SJCRH30 (cell line): ENCODE results near the gene FNIP2. TPM values are rescaled to one million over a fixed set of nuclear protein-coding genes. Genes with fewer than 3 reads are reported as not detected.
A peak's percentile ranks its signal among the peaks of the same experiment; 100 is the strongest.
"Not testable (repeated sequence)": the region's sequence is repeated elsewhere in the genome, so short reads cannot be mapped to it uniquely, and the experiment has no call there.

Experiments
- DNase-seq, 2 experiments: peaks; one replicate each; pipeline ENCODE4 v3.0.0-alpha.2; 2015 to 2020
- H3K27ac ChIP-seq: fragments of 250-450 bp; sonication (Bioruptor Pico); 2 replicates; pipeline ENCODE4 v1.5.1; 2020; ENCODE audit warnings: mild to moderate bottlenecking, moderate library complexity
- H3K27me3 ChIP-seq: fragments of 250-450 bp; sonication (Bioruptor Pico); 2 replicates; pipeline ENCODE4 v1.5.1; 2020; ENCODE audit warnings: mild to moderate bottlenecking, moderate library complexity
- H3K36me3 ChIP-seq: fragments of 250-450 bp; sonication (Bioruptor Pico); 2 replicates; pipeline ENCODE4 v1.5.1; 2020; ENCODE audit warnings: mild to moderate bottlenecking, moderate library complexity
- H3K4me1 ChIP-seq: fragments of 250-450 bp; sonication (Bioruptor Pico); 2 replicates; pipeline ENCODE4 v1.5.1; 2020; ENCODE audit warnings: mild to moderate bottlenecking, moderate library complexity
- H3K4me3 ChIP-seq: fragments of 250-450 bp; sonication (Bioruptor Pico); 2 replicates; pipeline ENCODE4 v1.5.1; 2020; ENCODE audit warnings: mild to moderate bottlenecking, moderate library complexity
- H3K9me3 ChIP-seq: fragments of 250-450 bp; sonication (Bioruptor Pico); replicated peaks from 2 replicates; pipeline ENCODE4 v1.5.1; 2020; ENCODE audit warnings: mild to moderate bottlenecking, moderate library complexity
- total RNA-seq: library from RNA; depleted of rRNA; stranded (reverse); fragments of >200 nt; shearing (Covaris generic); gene quantifications from 2 replicates; pipeline ENCODE4 v1.2.3, GENCODE V29; 2014

FNIP2 gene
- total RNA-seq, 1 experiment from 2014 or later: 18.4 TPM

GRCh38 chr4:158796370-158797140, 27.7 kb downstream of the FNIP2 start:
- no peak overlapping the region for H3K27ac ChIP-seq

DNA sequence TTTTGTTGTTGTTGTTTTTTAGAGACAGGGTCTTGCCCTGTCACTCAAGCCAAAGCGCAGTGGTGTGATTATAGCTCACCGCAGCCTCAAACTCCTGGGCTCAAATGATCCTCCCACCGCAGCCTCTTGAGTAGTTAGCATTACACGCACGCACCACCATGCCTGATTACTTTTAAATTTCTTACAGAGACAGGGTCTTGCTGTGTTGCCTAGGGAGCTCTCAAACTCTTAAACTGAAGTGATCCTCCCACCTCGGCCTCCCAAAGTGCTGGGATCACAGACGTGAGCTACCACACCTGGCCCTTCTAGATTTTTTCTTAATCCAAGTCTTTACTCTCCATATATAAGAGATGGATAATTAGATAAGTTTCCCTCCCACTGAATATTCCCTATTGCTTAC, 29.2 kb downstream of the FNIP2 start:
- Histone ChIP-seq H3K27ac (no peak overlapping the region), H3K4me1 (no peaks in the 10 kb centered on the region), H3K27me3 (no peaks in the 10 kb centered on the region), H3K4me3 (no peak overlapping the region), H3K9me3 (no peaks in the 10 kb centered on the region), H3K36me3 (no peaks in the 10 kb centered on the region)
- no peak for DNase-seq

More at GRCh38 chr4:158796370-158797140, 27.7 kb downstream of the FNIP2 start:
- Histone ChIP-seq H3K27me3 (no peaks in the 10 kb centered on the region), H3K9me3 (no peaks in the 10 kb centered on the region), H3K4me1 (no peaks in the 10 kb centered on the region), H3K4me3 (no peak overlapping the region), H3K36me3 (no peaks in the 10 kb centered on the region)
- DNase-seq: no peak

GRCh38 chr4:158799013-158799770, 30.4 kb downstream of the FNIP2 start:
- H3K9me3 ChIP-seq: no peaks in the 10 kb centered on the region
- H3K4me3 ChIP-seq: no peak overlapping the region

DNA sequence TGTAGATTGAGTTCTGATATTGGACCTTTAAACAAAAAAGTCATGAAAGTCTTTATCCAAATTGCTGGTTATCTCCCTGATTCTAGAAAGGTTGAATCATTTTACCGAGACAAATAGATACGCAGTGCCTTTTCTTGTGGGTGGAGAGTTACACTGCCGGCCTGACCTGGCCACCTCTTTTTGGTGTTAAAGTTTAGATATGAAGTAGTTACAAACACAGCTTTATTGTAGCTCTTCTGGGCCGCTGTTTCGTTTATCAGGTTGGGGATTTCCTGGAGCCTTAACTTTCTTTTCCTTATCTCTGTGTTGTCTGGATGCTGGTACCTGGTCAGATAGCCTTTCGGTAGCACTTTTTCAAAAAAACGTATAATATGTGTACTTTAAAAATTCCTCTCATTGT, 31.0 kb downstream of the FNIP2 start:
- H3K9me3 ChIP-seq: no peaks in the 10 kb centered on the region
- DNase-seq: no peak
- H3K27ac ChIP-seq: no peak overlapping the region
- H3K27me3 ChIP-seq: no peaks in the 10 kb centered on the region
- no peaks in the 10 kb centered on the region for H3K36me3 ChIP-seq
- H3K4me3 ChIP-seq: no peak overlapping the region
- H3K4me1 ChIP-seq: no peaks in the 10 kb centered on the region

More at GRCh38 chr4:158799013-158799770, 30.4 kb downstream of the FNIP2 start:
- no peaks in the 10 kb centered on the region for H3K36me3 ChIP-seq
- no peak for DNase-seq
- H3K27ac ChIP-seq: no peak overlapping the region
- H3K27me3 ChIP-seq: no peaks in the 10 kb centered on the region
- H3K4me1 ChIP-seq: no peaks in the 10 kb centered on the region

GRCh38 chr4:158801066-158801465, 32.2 kb downstream of the FNIP2 start:
- no peak overlapping the region for H3K27ac ChIP-seq
- H3K27me3 ChIP-seq: no peaks in the 10 kb centered on the region
- no peak overlapping the region for H3K4me3 ChIP-seq
- no peaks in the 10 kb centered on the region for H3K4me1 ChIP-seq
- no peak for DNase-seq
- no peaks in the 10 kb centered on the region for H3K9me3 ChIP-seq
- no peaks in the 10 kb centered on the region for H3K36me3 ChIP-seq

- Histone ChIP-seq H3K9me3 (no peaks in the 10 kb centered on the region), H3K36me3 (no peaks in the 10 kb centered on the region), H3K27me3 (no peaks in the 10 kb centered on the region), H3K4me3 (no peak overlapping the region), H3K27ac (no peak overlapping the region), H3K4me1 (no peaks in the 10 kb centered on the region)
- DNase-seq: no peak
These were observed 32.9 kb downstream of the FNIP2 start for GRCh38 chr4:158801677-158802076.

- Histone ChIP-seq H3K4me1 (no peaks in the 10 kb centered on the region), H3K27ac (no peak overlapping the region), H3K36me3 (no peaks in the 10 kb centered on the region), H3K9me3 (no peaks in the 10 kb centered on the region), H3K27me3 (no peaks in the 10 kb centered on the region), H3K4me3 (no peak overlapping the region)
- DNase-seq: no peak
These were observed 34.1 kb downstream of the FNIP2 start for GRCh38 chr4:158802914-158803313.

DNA sequence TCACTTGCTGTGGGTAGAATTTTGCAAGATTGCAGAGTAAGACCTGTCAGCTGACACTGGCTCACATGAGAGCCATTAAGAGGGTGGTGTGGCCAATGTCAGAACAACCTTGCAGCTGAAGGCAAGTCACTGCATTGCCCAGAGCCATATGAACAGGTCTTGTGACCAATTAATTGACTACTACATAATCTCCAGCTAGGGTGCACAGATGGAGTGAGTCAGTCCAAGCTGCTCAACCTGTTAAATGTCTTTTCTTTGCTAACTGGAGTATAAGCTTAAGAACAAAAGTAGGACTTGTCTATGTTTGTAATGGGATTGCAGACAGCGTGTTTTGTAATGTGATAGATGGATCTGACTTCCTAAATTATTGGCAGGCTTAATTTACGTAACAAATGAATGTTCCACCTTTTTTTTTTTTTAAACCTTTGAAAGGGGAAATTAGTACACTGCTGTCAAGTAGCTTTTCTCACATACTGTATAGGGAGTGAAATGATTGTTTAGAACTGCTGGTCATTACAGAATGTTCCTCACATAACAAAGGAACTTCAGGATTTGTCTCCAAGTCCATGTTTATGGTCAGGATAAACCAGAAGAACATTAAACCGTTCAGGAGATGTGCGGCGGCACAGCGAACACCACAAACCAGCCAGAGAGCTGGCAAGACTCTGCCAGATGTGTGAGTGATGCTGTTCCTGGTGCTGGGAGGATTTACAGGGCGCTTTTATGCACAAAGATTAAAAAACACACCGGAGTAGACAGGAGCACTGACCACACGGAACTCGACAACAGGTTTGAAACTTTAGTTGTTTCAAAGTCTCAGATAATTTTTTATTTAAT, 37.0 kb downstream of the FNIP2 start:
- H3K9me3 ChIP-seq: no peaks in the 10 kb centered on the region
- no peak for DNase-seq
- no peaks in the 10 kb centered on the region for H3K36me3 ChIP-seq
- H3K27me3 ChIP-seq: no peaks in the 10 kb centered on the region
- H3K4me1 ChIP-seq: peaks cover 13% of the 10 kb centered on the region; the same call in 1 of the 2 replicates
- no peak overlapping the region for H3K4me3 ChIP-seq
- H3K27ac ChIP-seq: no peak overlapping the region

GRCh38 chr4:158807691-158808090, 38.9 kb downstream of the FNIP2 start:
- no peak overlapping the region for H3K27ac ChIP-seq
- H3K9me3 ChIP-seq: no peaks in the 10 kb centered on the region
- no peaks in the 10 kb centered on the region for H3K36me3 ChIP-seq
- no peak for DNase-seq
- no peak overlapping the region for H3K4me3 ChIP-seq
- peaks cover 17% of the 10 kb centered on the region; the same call in 1 of the 2 replicates for H3K4me1 ChIP-seq
- H3K27me3 ChIP-seq: no peaks in the 10 kb centered on the region

DNA sequence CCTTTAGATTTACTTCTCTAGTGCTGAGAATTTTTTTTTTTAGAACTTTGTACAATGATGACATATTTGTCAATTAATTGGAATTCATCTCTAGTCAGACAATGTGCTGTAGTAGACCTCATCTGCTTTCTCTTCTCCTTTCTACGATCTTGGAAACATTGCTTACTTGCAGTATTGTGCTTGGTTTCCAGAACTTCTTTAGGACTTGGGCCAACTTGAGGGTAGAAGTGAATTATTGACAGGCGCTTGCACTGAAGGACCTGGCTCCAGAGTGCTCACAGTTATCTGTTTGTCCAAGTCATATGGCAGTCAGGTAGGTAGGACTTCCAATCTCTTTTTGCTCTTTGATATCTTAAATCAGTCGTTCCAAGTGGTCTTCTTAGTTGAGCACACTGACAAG, 39.6 kb downstream of the FNIP2 start:
- H3K27ac ChIP-seq: no peak overlapping the region

DNA sequence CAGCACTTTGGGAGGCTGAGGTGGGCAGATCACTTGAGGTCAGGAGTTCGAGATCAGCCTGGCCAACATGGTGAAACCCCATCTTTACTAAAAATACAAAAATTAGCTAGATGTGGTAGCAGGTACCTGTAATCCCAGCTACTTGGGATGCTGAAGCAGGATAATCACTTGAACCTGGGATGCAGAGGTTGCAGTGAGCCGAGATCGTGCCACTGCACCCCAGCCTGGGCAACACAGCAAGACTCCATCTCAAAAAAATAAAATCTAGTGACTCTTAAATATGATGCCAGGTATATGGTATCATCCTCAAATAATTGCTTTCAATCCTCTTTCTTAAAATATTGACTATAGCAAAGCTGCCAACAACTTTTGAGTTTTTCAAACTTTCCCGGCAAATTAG, 40.4 kb downstream of the FNIP2 start:
- H3K36me3 ChIP-seq, H3K9me3 ChIP-seq, DNase-seq, H3K4me3 ChIP-seq, H3K27ac ChIP-seq, H3K27me3 ChIP-seq: not testable (repeated sequence)
- H3K4me1 ChIP-seq: peaks cover 17% of the 10 kb centered on the region; the same call in 1 of the 2 replicates

More for the DNA sequence above, 39.6 kb downstream of the FNIP2 start:
- H3K4me1 ChIP-seq: peaks cover 17% of the 10 kb centered on the region; the same call in 1 of the 2 replicates
- no peaks in the 10 kb centered on the region for H3K9me3 ChIP-seq
- DNase-seq: no peak
- no peak overlapping the region for H3K4me3 ChIP-seq
- no peaks in the 10 kb centered on the region for H3K27me3 ChIP-seq
- H3K36me3 ChIP-seq: no peaks in the 10 kb centered on the region

GRCh38 chr4:158809611-158810486, 41.0 kb downstream of the FNIP2 start:
- Histone ChIP-seq H3K27ac (peak overlapping the region; percentile 44), H3K4me1 (peaks cover 17% of the 10 kb centered on the region; the same call in 1 of the 2 replicates), H3K9me3 (no peaks in the 10 kb centered on the region), H3K27me3 (no peaks in the 10 kb centered on the region), H3K36me3 (no peaks in the 10 kb centered on the region), H3K4me3 (no peak overlapping the region)
- DNase-seq: peak in 1 of 2 experiments; percentile 2

DNA sequence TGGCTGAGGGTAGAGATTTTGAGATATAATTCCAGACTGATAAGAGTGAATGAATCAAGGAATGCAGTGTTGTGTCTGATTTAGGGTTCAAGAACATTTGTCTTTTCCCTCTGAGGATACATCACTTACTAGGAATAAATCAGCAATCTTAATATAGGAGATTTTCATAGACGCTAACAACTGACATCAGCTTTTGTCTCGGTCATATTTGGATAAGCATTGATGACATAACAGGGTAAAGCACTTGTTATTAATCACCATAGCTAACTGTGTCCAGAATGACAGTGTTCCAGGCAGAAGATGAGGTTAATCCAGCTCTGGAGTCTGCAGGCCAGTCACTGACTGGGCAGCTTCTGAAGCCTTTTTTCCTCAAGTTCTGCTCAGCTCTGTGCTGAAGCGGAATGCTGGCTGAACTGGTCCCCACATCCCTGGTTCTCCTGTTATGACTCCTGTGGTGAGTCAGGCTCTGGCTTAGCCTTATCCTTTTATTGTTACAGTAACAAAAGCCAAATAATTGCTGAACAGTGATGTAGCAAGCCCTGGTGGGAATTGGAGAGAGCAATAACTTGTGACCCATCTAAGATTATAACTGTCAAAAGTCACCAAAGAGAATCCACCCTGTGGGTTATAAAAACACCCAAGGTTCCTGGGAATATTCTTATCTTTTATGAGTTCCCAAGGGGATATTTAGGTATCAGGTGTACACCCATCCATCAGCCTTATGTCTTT, 41.8 kb downstream of the FNIP2 start:
- no peak overlapping the region for H3K4me3 ChIP-seq
- H3K36me3 ChIP-seq: no peaks in the 10 kb centered on the region
- DNase-seq: peak; percentile 26 to 28
- peaks cover 17% of the 10 kb centered on the region; the same call in 1 of the 2 replicates for H3K4me1 ChIP-seq
- H3K27me3 ChIP-seq: no peaks in the 10 kb centered on the region
- peak overlapping the region; percentile 44 for H3K27ac ChIP-seq
- H3K9me3 ChIP-seq: no peaks in the 10 kb centered on the region
